ENCODE measurements around the gene HYAL3.

DNA sequence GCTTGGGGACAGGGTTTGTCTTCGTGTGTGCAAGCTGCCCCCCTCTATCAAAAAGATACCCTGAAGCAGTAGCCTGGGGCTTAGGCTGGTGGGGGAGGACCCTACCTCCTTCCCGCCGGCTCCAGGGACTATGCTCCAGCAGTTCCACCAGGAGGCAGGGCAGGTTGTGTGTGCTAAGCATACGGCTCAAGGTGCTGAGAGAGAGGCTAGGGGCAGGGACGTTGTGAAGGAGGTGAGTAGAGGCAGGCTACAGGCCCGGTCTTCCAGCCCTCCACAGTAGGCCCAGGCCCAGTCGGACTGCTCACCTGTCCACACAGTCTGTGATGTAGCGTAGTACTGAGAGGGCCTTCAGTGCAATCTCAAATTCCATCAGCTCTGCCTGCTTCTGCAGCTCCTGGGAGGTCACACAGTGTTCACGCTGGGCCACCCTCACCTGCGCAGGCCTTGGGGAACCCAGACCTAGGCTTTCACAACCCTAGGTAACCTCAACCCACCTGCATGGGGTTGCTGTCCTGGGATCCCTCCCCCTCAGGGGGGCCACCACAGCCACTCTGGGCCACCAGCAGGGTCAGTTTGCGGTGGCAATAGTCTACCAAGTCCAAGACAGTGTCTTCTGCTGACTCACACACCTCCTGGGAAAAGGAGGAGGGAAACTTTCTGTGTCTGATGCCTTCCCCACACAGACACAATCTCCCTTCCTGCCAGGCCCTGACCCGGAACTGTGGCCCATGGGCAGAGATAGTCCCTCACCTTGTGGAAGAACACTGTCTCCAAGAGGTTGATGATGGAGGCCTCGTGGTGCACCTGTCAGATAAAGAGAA lies 43.8 kb upstream of the HYAL3 start:
- TF ChIP-seq POLR2AphosphoS5 (IDR thresholded peaks at IDR 0.05; ENCODE audit: borderline replicate concordance, low read depth, low read length) (no peak), EZH2 (IDR thresholded peaks at IDR 0.05) (no peak)
